HepG2 (cell line): ENCODE data around the gene TIAM1. TPM values are rescaled to one million over a fixed set of nuclear protein-coding genes. Genes with fewer than 3 reads are reported as not detected.

Source experiments
- ATAC-seq: fragments of 200-7000 bp; cut with Tn5 transposase; 3 replicates; pipeline ENCODE4 v1.9.1; 2020; ENCODE audit warnings: mild to moderate bottlenecking, moderate library complexity
- BruUV-seq: library from RNA; stranded (reverse); fragments of 400-500 nt; replicated peaks from 2 replicates; lab custom pipeline; 2021; lab: Mats Ljungman, UMichigan
- CTCF ChIA-PET: fragments of 300-600 bp; formaldehyde crosslinking; extraction: SDS; loops from one replicate; lab custom pipeline; 2021; ENCODE audit warnings: low total read pairs, inconsistent platforms, low intra/inter-chr PET ratio; lab: Yijun Ruan, JAX
- POLR2A ChIA-PET: fragments of 350-600 bp; sonication (Branson Sonifier 250); formaldehyde crosslinking; loops from one replicate; lab custom pipeline; 2020; ENCODE audit warnings: antibody characterized with exemption, inconsistent platforms; lab: Yijun Ruan, JAX
- DNase-seq: peaks from one replicate; pipeline ENCODE4 v3.0.0-alpha.2; 2015; ENCODE audit warnings: low spot score
- FAIRE-seq: peaks from 3 replicates; lab custom pipeline; 2011; peaks lifted over from hg19 to GRCh38; lab: Jason Lieb, UNC
- H2AFZ ChIP-seq: one replicate; pipeline ENCODE4 v1.6.1; 2011; ENCODE audit warnings: low read length, inconsistent platforms
- H3K27ac ChIP-seq: fragments of 300-600 bp; 3 replicates; pipeline ENCODE4 v1.8.0; 2011; ENCODE audit warnings: mixed run types, mild to moderate bottlenecking, mixed read lengths, low read length, inconsistent platforms; ENCODE audit not compliant: insufficient read depth; ENCODE audit errors: extremely low read length
- H3K27me3 ChIP-seq, 2 experiments: fragments of 200-600 bp in 1 of 2; 2 replicates in 1 of 2; 3 replicates in 1 of 2; pipeline versions ENCODE4 v1.6.0 to v1.8.0; 2011; ENCODE audit warnings: low read length in 2 of 2, mild to moderate bottlenecking in 2 of 2, moderate library complexity in 2 of 2, inconsistent platforms in 1 of 2; ENCODE audit not compliant: insufficient read depth in 2 of 2, control insufficient read depth in 1 of 2
- H3K36me3 ChIP-seq, 2 experiments: fragments of 200-600 bp in 1 of 2; replicated peaks in 1 of 2; 2 replicates in 1 of 2; 3 replicates in 1 of 2; pipeline versions ENCODE4 v1.5.1 to v1.8.0; 2011; ENCODE audit warnings: low read length in 2 of 2, inconsistent platforms in 1 of 2; ENCODE audit not compliant: insufficient read depth in 2 of 2, control insufficient read depth in 1 of 2
- H3K4me1 ChIP-seq: 2 replicates; pipeline ENCODE4 v1.5.1; 2012; ENCODE audit warnings: low read length, inconsistent platforms; ENCODE audit not compliant: insufficient read depth
- H3K4me2 ChIP-seq: 2 replicates; pipeline ENCODE4 v1.6.0; 2011; ENCODE audit warnings: low read depth, low read length, inconsistent platforms
- H3K4me3 ChIP-seq, 3 experiments: fragments of 200-600 bp in 1 of 3; sonication (generic), shearing (Covaris generic) in 1 of 3; replicated peaks in 1 of 3; 2 replicates each; pipeline ENCODE4 v1.5.1; 2011 to 2016; ENCODE audit warnings: low read length in 3 of 3, inconsistent platforms in 2 of 3, low read depth in 2 of 3, mild to moderate bottlenecking in 2 of 3, control low read depth in 1 of 3, mixed read lengths in 1 of 3; ENCODE audit not compliant: insufficient read depth in 1 of 3
- H3K79me2 ChIP-seq: one replicate; pipeline ENCODE4 v1.6.1; 2011; ENCODE audit warnings: low read length, inconsistent platforms; ENCODE audit not compliant: insufficient read depth
- H3K9ac ChIP-seq: 2 replicates; pipeline ENCODE4 v1.6.0; 2011; ENCODE audit warnings: mild to moderate bottlenecking, low read depth, low read length, inconsistent platforms; ENCODE audit not compliant: insufficient read depth
- H3K9me3 ChIP-seq: 2 replicates; pipeline ENCODE4 v1.5.1; 2012; ENCODE audit warnings: mild to moderate bottlenecking, low read length
- H4K20me1 ChIP-seq: 2 replicates; pipeline ENCODE4 v1.6.0; 2011; ENCODE audit warnings: inconsistent platforms, mild to moderate bottlenecking, low read length, moderate library complexity; ENCODE audit not compliant: insufficient read depth
- HES4 ChIP-seq: sonication (generic); formaldehyde crosslinking; IDR thresholded peaks from 2 replicates; pipeline ENCODE4 v1.9.0; 2021; ENCODE audit warnings: mild to moderate bottlenecking, missing genetic modification reagents, borderline replicate concordance
- NFAT5 ChIP-seq: sonication (generic); formaldehyde crosslinking; IDR thresholded peaks from 2 replicates; pipeline ENCODE4 v1.4.0; 2020; ENCODE audit warnings: missing genetic modification reagents
- SAP130 ChIP-seq: IDR thresholded peaks from 2 replicates; pipeline ENCODE4 v1.6.1; 2016; ENCODE audit warnings: low read depth
- SMYD3 ChIP-seq: sonication (generic); formaldehyde crosslinking; IDR thresholded peaks from 2 replicates; pipeline ENCODE4 v1.8.1; 2023; ENCODE audit warnings: mild to moderate bottlenecking, missing genetic modification reagents
- SNAPC2 ChIP-seq: sonication (generic); formaldehyde crosslinking; IDR thresholded peaks from 2 replicates; pipeline ENCODE4 v1.8.1; 2022; ENCODE audit warnings: mild to moderate bottlenecking, missing genetic modification reagents
- SP1 ChIP-seq, 2 experiments: fragments of 450-650 bp in 1 of 2; sonication (generic) in 1 of 2; formaldehyde crosslinking in 1 of 2; IDR thresholded peaks; 2 replicates each; pipeline versions ENCODE4 v1.4.0 to v1.6.1; 2016 to 2020; ENCODE audit warnings: missing genetic modification reagents in 1 of 2
- ZNF292 ChIP-seq: sonication (generic); formaldehyde crosslinking; IDR thresholded peaks from 2 replicates; pipeline ENCODE4 v1.8.1; 2022; ENCODE audit warnings: mild to moderate bottlenecking, low read depth, missing genetic modification reagents, borderline replicate concordance
- ZNF557 ChIP-seq: sonication (generic); formaldehyde crosslinking; IDR thresholded peaks from 2 replicates; pipeline ENCODE4 v1.4.0; 2020; ENCODE audit warnings: missing genetic modification reagents
- ZNF724P ChIP-seq: sonication (generic); formaldehyde crosslinking; IDR thresholded peaks from 2 replicates; pipeline ENCODE4 v1.8.0; 2022; ENCODE audit warnings: missing genetic modification reagents, borderline replicate concordance
- ZNF777 ChIP-seq: sonication (generic); formaldehyde crosslinking; IDR thresholded peaks from 2 replicates; pipeline ENCODE4 v1.4.0; 2020; ENCODE audit warnings: missing genetic modification reagents
- ZSCAN12 ChIP-seq: sonication (generic); formaldehyde crosslinking; IDR thresholded peaks from 2 replicates; pipeline ENCODE4 v1.9.0; 2021; ENCODE audit warnings: mild to moderate bottlenecking, missing genetic modification reagents
- WGBS: methylation state at CpG from one replicate; pipeline ENCODE4 v1.1.6; 2017; ENCODE audit warnings: low lambda C conversion rate; 5-methylcytosine and 5-hydroxymethylcytosine counted together
- in situ Hi-C: cut with HindIII; loops from 2 replicates; pipeline ENCODE4 v1.10.0; 2017; ENCODE audit warnings: low pct_unique_long_range_greater_than_20kb; ENCODE audit not compliant: extremely low pct_ligation_motif_present
- intact Hi-C: fragments of 100-400 bp; cut with micrococcal nuclease; formaldehyde crosslinking; loops from one replicate; pipeline ENCODE4 v1.10.0; 2022; ENCODE audit not compliant: unreplicated experiment
- polyA plus RNA-seq, 8 experiments: library from polyadenylated mRNA; depleted of rRNA in 3 of 8; stranded (reverse) in 7 of 8; unstranded in 1 of 8; fragments of >200 nt; fragmentation: Illumina TruSeq in 4 of 8; extraction: Trizol in 4 of 8; gene quantifications; 2 replicates each; pipeline versions ENCODE4 v1.2.1 to v1.2.3, GENCODE V29; 2011 to 2016; ENCODE audit warnings: low read depth in 4 of 8, missing spikeins in 1 of 8, mixed read lengths in 1 of 8; ENCODE audit not compliant: insufficient read depth in 1 of 8
- total RNA-seq, 5 experiments: library from RNA; depleted of rRNA; stranded (reverse); fragments of >200 nt; fragmentation: Illumina TruSeq; extraction: Trizol; gene quantifications; 2 replicates each; pipeline ENCODE4 v1.2.3, GENCODE V29; 2016; ENCODE audit warnings: low read depth in 1 of 5
- TF ChIP-seq, protein P1 (sequence below): sonication (generic); formaldehyde crosslinking; IDR thresholded peaks from 2 replicates; pipeline ENCODE4 v1.5.0; 2020; ENCODE audit warnings: missing genetic modification reagents

TIAM1 gene
- total and polyA plus RNA-seq, 2 of the 13 experiments (the other 11 are each of a cell fraction or from before 2014, with no cell fraction given): 0.13 to 0.24 TPM

DNA sequence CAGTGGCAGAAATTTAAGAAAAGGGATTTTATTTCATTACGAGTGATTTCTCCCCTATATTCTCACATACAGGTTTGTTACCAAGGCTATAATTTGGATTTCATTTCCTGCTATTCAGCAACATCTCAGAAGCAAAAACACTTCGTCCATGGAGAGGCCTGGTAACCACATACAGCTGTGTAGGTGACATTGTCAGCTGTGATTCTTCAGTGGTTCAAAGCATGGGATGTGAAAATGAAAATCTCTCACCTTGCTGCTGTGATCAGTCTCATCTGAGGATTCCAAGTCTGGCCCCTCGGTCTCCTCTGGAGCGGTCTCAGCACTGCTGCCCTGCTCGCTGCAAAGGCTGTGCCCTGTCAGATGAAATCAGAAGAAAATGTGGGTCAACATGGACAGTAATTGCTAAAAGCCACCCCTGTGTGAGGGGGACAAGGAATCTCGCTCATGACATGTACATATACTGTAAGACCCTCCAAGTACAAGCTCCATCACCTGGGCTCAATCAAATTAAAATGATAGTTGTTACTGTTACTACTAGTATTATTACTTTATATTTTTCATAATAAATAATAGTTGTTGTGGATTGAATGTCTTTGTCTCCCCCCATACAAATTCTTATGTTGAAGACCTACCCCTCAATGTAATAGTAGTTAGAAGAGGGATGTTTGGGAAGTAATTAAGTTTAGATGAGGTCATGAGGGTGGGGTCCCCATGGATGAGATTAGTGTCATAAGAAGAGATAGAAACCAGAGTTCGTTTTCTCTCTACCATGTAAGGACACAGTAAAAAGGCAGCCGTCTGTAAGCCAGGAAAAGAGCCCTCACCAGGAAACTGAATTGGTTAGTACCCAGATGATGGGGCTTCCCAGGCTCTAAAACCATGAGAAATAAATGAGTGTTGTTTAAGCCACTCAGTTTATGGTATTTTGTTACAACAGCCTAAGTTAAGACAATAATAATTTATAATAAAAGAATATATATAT lies 179.1 kb downstream of the TIAM1 start:
- 30% methylated on average over 8 of the region's 8 CpGs for WGBS
- no peaks in the 10 kb centered on the region for H4K20me1 ChIP-seq
- ATAC-seq (no peak), DNase-seq (no peak), FAIRE-seq (no peak)
- no peak overlapping the region for H2AFZ ChIP-seq
- no peaks in the 10 kb centered on the region for H3K9me3 ChIP-seq
- no peak overlapping the region for H3K4me3 ChIP-seq
- TF ChIP-seq, protein P1, sequence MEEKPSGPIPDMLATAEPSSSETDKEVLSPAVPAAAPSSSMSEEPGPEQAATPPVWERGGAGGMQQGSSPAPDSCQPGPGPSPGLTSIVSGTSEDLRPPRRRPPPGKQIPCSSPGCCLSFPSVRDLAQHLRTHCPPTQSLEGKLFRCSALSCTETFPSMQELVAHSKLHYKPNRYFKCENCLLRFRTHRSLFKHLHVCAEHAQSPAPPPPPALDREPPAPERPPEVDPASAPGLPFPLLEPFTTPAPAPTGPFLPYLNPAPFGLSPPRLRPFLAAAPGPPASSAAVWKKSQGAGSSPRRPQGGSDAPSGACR: no peak
- TF ChIP-seq NFAT5 (CRISPR knock-in tag) (no peak), SAP130 (CRISPR knock-in tag) (no peak), HES4 (CRISPR knock-in tag) (no peak), SP1 (IDR thresholded peaks at IDR 0.05) (no peak), SP1 (CRISPR knock-in tag; IDR thresholded peaks at IDR 0.05) (no peak), SNAPC2 (CRISPR knock-in tag) (no peak), ZSCAN12 (no peak), ZNF557 (no peak), ZNF724P (CRISPR knock-in tag) (no peak), SMYD3 (CRISPR knock-in tag) (no peak), ZNF777 (CRISPR knock-in tag) (no peak), ZNF292 (CRISPR knock-in tag) (no peak)
- no peaks in the 10 kb centered on the region for H3K27me3 ChIP-seq
- H3K27ac ChIP-seq: no peak overlapping the region
- no peak overlapping the region for H3K9ac ChIP-seq
- H3K36me3 ChIP-seq: no peaks in the 10 kb centered on the region
- no peaks in the 10 kb centered on the region for H3K4me1 ChIP-seq
- ChIA-PET CTCF (no interaction called here), POLR2A (no interaction called here)
- in situ Hi-C loops (no loop called here), intact Hi-C loops (no loop called here)
- H3K79me2 ChIP-seq: no peaks in the 10 kb centered on the region
- H3K4me2 ChIP-seq: no peak overlapping the region
- no TSS peak for BruUV-seq
